Fibroblast of mammary gland (primary cell): ENCODE measurements around the gene ACOT7.

Experiments used
- DNase-seq: peaks from one replicate; pipeline ENCODE4 v3.0.0-alpha.2; 2010; ENCODE audit warnings: low read depth
- H3K4me3 ChIP-seq: 2 replicates; pipeline ENCODE4 v1.5.1; 2011; ENCODE audit warnings: low read depth, mild to moderate bottlenecking, low read length, moderate library complexity; ENCODE audit not compliant: control insufficient read depth
- CTCF ChIP-seq: conservative IDR thresholded peaks from 2 replicates; pipeline ENCODE4 v1.5.1; 2011; ENCODE audit warnings: low read depth, low read length, inconsistent platforms; ENCODE audit not compliant: control insufficient read depth, insufficient read depth

ACOT7 gene

DNA sequence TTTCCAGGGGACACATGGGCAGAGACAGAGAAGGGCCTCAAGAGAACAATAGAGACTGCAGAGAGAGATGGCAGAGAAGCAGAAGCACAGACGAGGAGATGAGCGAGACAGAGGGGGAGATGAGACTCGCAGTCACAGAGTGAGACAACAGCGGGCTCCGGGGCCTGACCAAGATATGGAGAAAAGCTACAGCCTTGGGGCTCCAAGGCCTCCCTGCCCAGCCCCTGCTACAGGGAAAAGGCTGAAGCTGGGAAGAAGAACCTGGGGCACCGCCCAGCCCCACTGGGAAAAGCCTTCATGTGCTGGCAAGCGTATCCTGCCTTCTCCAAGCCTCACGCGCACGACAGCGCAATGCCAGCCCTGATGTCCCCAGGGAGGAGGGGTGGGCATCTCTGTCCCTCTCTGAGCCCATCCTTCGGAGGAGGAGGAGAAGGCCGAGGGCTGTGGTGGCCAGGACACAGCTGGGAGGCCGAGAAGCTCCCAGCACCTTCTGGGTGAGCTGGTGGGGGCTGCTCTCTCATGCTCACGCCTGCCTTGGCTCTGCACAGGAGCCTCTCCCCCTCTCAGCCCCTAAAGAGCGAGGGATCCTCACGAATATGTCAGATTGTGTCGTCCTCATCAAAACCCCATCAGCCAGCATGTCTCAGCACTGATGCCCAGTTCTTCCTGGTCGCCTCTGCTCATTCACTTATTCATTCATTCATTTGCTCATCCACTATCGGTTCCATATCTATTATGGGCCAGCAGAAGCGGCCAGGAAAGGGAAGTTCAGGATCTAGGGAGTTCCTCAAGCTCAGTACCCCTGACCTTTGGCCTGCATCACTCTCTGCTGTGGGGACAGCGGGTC is 56.6 kb downstream of the ACOT7 start:
- H3K4me3 ChIP-seq, result no peak overlapping the region
- no peak for DNase-seq
- no peak for TF ChIP-seq CTCF

DNA sequence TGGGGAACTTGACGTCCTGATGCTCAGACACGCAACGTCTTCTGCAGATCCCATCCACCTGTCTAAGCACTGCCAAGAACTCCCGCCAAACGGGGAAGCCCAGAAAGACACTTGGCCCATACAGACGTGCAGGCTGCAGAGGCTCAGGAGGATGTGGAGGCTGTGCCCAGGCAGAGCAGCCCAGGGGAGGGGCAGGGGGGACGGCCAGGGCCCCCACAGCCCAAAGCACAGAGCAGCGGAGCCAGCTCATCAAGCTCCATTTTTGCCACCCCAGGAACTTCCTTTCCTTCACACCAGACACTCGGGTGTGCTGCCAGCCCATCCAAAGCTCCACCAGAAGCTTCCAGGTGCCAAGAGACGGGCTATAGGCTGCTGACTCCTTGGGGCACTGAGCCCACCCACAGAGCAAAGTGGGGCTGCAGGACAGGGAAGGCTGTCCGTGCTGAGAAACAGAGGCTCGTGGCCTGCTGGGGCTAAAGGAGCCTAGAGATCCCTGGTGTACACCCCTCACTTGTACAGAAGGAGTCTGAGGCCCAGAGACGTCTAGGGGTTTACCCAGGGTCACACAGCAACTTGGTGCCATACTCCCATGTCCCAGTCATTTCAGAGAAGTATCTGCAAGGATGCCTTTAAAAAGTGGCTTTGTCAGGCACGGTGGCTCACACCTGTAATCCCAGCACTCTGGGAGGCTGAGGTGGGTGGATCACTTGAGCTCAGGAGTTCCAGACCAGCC is 59.1 kb downstream of the ACOT7 start:
- TF ChIP-seq CTCF, result no peak
- H3K4me3 ChIP-seq, result no peak overlapping the region

GRCh38 chr1:6332821-6333220 is 60.7 kb downstream of the ACOT7 start:
- DNase-seq, result no peak
- H3K4me3 ChIP-seq, result no peak overlapping the region
- no peak for TF ChIP-seq CTCF

More for the DNA sequence above, 59.1 kb downstream of the ACOT7 start:
- no peak for DNase-seq

- H3K4me3 ChIP-seq, result no peak overlapping the region
- no peak for TF ChIP-seq CTCF
- DNase-seq, result no peak
Measured at GRCh38 chr1:6331543-6332273, 61.9 kb downstream of the ACOT7 start.

DNA sequence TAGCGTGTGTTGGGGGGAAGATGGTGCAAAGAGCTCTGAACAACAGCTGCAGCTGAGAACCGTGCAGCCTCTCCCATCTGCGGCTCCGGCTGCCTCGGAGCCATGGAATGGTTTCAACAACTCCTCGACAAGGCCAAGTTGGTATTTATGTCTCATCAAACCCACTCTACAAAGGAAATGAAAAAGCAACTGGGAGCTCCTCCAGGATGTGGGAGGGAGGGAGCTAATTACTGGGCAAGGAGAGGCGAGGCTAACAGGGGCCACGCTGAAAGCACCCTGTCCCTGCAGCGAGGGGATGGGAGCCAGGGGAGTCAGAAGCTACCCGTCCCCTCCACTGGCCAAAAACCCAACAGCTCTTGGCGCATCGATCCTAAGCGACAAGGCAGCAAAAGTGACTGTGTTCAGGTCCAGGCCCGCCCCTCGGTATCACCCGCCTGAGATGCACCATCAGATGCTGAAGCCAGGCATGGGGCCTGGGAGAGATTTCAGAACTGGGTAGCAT is 63.1 kb downstream of the ACOT7 start:
- H3K4me3 ChIP-seq, result no peak overlapping the region
- peak; percentile 75 for DNase-seq
- no peak for TF ChIP-seq CTCF

DNA sequence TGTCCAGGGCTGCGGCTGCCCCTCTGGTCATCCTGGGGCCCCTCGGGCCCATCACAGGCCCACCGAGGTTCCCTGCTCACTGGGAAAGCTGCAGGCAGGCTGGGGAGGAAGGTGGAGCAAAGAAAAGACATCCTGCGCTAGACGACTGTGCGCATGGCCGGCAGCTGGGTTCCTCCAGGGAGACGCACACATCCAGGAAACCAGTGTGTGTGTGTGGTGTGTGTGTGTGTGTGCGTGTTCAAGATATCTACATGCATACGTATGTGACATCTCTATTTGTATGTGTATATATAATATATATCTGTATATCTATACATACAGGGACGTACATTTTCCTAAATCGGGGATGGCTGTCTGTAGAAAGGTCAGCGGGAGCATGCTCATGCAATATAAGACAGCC is 63.7 kb downstream of the ACOT7 start:
- peak; percentile 56 for DNase-seq
- no peak overlapping the region for H3K4me3 ChIP-seq
- TF ChIP-seq CTCF, result no peak
